Kidney (tissue), 14 donors: Measurements from ENCODE around the gene CD40. TPM values are rescaled to one million over a fixed set of nuclear protein-coding genes. Genes with fewer than 3 reads are reported as not detected.
"Not testable (repeated sequence)": the region's sequence is repeated elsewhere in the genome, so short reads cannot be mapped to it uniquely, and the experiment has no call there.

Experiments used
- DNase-seq, 5 donors: peaks; one replicate each; pipeline ENCODE4 v3.0.0-alpha.2; 2013 to 2020
- FAIRE-seq: peaks from 2 replicates; lab custom pipeline; 2012; peaks lifted over from hg19 to GRCh38; lab: Jason Lieb, UNC
- H3K27ac ChIP-seq, 2 donors: one replicate each; pipeline ENCODE4 v1.7.0; 2013; ENCODE audit warnings: low read depth in 2 of 2, low read length in 2 of 2, inconsistent platforms in 1 of 2
- H3K27me3 ChIP-seq: one replicate; pipeline ENCODE4 v1.7.1; 2013; ENCODE audit warnings: low read length, inconsistent platforms; ENCODE audit not compliant: control insufficient read depth, insufficient read depth
- H3K36me3 ChIP-seq, 3 donors: one replicate each; pipeline versions ENCODE4 v1.7.0 to v1.7.1; 2013; ENCODE audit warnings: low read length in 3 of 3, control low read depth in 1 of 3, inconsistent platforms in 1 of 3; ENCODE audit not compliant: insufficient read depth in 3 of 3, control insufficient read depth in 2 of 3
- H3K4me1 ChIP-seq, 3 donors: one replicate each; pipeline versions ENCODE4 v1.7.0 to v1.7.1; 2013; ENCODE audit warnings: low read length in 3 of 3, inconsistent platforms in 1 of 3, low read depth in 1 of 3; ENCODE audit not compliant: control insufficient read depth in 2 of 3, insufficient read depth in 2 of 3
- H3K4me3 ChIP-seq, 3 donors: one replicate each; pipeline versions ENCODE4 v1.7.0 to v1.8.1; 2013; ENCODE audit warnings: low read length in 3 of 3, control low read depth in 1 of 3, inconsistent platforms in 1 of 3
- H3K9ac ChIP-seq, 3 donors: one replicate each; pipeline versions ENCODE4 v1.7.0 to v1.7.1; 2013; ENCODE audit warnings: low read length in 3 of 3, control low read depth in 1 of 3, inconsistent platforms in 1 of 3
- H3K9me3 ChIP-seq, 3 donors: one replicate each; pipeline versions ENCODE4 v1.7.0 to v1.7.1; 2013; ENCODE audit warnings: low read length in 3 of 3, control low read depth in 1 of 3, inconsistent platforms in 1 of 3; ENCODE audit not compliant: control insufficient read depth in 2 of 3, insufficient read depth in 1 of 3
- intact Hi-C: fragments of 100-400 bp; cut with DNase I; formaldehyde crosslinking; loops from one replicate; pipeline ENCODE4 v1.11.1; 2022
- polyA plus RNA-seq: library from polyadenylated mRNA; stranded (reverse); fragments of 350-450 nt; fragmentation: Illumina TruSeq; extraction: RNeasy Lipid Tissue Mini Kit (QIAGEN cat#74804); gene quantifications from one replicate; pipeline ENCODE4 v1.2.3, GENCODE V29; 2014; ENCODE audit warnings: low read depth, low replicate concordance; ENCODE audit not compliant: insufficient read depth
- total RNA-seq: library from RNA; stranded (reverse); fragmentation: NEBNext Ultra II Directional; extraction: Animal tissue kit (Norgen Biotek cat#: 25700); gene quantifications from one replicate; pipeline ENCODE4 v1.2.1, GENCODE V29; 2021
- TF ChIP-seq, protein P1 (sequence below): IDR thresholded peaks from 3 replicates; pipeline ENCODE4 v1.5.1; 2012; ENCODE audit warnings: mild to moderate bottlenecking, moderate library complexity, borderline replicate concordance; ENCODE audit not compliant: insufficient read depth; ENCODE audit errors: extremely low read depth
- donor health status: control.
- donor health status: control.
- donor health status: control.
- donor health status: control.
- donor health status: control.
- donor health status: DM: yes; HTN: yes; CAD: no.
- donor health status: Normal renal cell carcinoma (clear cell type).

Gene CD40
- total and polyA plus RNA-seq, 2 donors from 2014 or later, result 15.7 to 25.2 TPM

DNA sequence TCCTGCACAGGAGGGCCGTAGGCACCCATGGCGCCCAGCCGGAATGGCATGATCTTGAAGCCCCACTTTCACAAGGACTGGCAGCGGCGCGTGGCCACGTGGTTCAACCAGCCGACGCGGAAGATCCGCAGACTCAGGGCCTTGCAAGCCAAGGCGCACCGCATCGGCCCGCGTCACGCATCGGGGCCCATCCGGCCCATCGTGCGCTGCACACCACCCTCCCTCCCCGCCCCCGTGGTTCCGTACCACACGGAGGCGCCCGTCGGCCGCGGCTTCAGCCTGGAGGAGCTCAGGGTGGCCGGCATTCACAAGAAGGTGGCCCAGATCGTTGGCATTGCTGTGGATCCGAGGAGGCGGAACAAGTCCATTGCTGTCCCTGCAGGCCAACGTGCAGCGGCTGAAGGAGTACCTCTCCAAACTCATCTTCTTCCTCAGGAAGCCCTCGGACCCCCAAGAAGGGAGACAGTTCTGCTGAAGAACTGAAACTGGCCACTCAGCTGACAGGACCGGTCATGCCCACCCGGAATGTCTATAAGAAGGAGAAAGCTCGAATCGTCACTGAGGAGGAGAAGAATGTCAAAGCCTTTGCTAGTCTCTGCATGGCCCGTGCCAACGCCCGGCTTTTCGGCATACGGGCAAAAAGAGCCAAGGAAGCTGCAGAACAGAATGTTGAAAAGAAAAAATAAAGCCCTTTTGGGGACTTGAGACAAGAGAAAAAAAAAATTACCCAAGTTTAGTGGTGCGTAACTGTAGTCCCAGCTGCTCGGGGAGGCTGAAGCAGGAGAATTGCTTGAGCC lies 18.4 kb upstream of the CD40 start:
- FAIRE-seq, result no peak
- peak in 3 of 5 donors; percentile 18 to 81 (median 38) for DNase-seq
- TF ChIP-seq, protein P1, sequence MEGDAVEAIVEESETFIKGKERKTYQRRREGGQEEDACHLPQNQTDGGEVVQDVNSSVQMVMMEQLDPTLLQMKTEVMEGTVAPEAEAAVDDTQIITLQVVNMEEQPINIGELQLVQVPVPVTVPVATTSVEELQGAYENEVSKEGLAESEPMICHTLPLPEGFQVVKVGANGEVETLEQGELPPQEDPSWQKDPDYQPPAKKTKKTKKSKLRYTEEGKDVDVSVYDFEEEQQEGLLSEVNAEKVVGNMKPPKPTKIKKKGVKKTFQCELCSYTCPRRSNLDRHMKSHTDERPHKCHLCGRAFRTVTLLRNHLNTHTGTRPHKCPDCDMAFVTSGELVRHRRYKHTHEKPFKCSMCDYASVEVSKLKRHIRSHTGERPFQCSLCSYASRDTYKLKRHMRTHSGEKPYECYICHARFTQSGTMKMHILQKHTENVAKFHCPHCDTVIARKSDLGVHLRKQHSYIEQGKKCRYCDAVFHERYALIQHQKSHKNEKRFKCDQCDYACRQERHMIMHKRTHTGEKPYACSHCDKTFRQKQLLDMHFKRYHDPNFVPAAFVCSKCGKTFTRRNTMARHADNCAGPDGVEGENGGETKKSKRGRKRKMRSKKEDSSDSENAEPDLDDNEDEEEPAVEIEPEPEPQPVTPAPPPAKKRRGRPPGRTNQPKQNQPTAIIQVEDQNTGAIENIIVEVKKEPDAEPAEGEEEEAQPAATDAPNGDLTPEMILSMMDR, result no peak
- intact Hi-C loops, result no loop called here
- Histone ChIP-seq H3K36me3 (no peaks in the 10 kb centered on the region), H3K4me3 (peak overlapping the region in 1 of 3 donors; percentile 32), H3K4me1 (no peaks in the 10 kb centered on the region), H3K27ac (no peak overlapping the region), H3K9ac (no peak overlapping the region), H3K27me3 (peaks cover 2% of the 10 kb centered on the region), H3K9me3 (no peaks in the 10 kb centered on the region)

DNA sequence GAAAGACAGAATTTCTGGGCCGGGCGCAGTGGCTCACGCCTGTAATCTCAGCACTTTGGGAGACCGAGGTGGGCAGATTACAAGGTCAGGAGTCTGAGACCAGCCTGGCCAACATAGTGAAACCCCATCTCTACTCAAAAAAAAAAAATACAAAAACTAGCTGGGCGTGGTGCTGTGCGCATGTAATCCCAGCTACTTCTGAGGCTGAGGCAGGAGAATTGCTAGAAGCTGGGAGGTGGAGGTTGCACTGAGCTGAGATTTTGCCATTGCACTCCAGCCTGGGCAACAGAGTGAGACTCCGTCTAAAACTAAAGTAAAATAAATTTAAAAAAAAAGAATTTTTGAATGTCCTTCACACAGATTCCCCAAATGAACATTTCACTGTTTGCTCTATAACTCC lies 17.7 kb upstream of the CD40 start:
- H3K9me3 ChIP-seq, H3K36me3 ChIP-seq, H3K4me1 ChIP-seq, H3K27ac ChIP-seq, H3K27me3 ChIP-seq, H3K4me3 ChIP-seq, FAIRE-seq, DNase-seq, H3K9ac ChIP-seq, intact Hi-C loops: not testable (repeated sequence)

DNA sequence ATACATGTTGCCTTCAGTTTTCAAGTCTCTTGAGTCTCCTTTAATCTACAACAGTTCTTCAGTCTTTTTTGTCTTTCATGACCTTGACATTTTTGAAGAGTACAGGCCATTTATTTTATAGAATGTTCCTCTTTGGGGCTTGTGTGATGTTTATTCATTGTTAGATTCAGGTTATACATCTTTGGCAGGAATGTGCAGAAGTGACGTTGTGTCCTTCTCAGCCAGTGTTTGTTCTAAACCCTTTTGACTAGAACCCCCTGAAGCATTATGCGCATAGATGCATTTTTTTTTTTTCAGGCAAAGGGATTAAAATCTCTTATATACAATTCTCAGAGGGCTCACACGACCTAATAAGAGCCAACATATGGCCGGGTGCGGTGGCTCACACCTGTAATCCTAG lies 17.1 kb upstream of the CD40 start:
- TF ChIP-seq, protein P1, result no peak
- FAIRE-seq (no peak), DNase-seq (no peak)
- no peaks in the 10 kb centered on the region for H3K9me3 ChIP-seq
- H3K27me3 ChIP-seq, result peaks cover 2% of the 10 kb centered on the region
- H3K36me3 ChIP-seq, result no peaks in the 10 kb centered on the region
- intact Hi-C loops, result no loop called here
- H3K9ac ChIP-seq, result no peak overlapping the region
- no peaks in the 10 kb centered on the region for H3K4me1 ChIP-seq
- no peak overlapping the region for H3K4me3 ChIP-seq
- no peak overlapping the region for H3K27ac ChIP-seq

DNA sequence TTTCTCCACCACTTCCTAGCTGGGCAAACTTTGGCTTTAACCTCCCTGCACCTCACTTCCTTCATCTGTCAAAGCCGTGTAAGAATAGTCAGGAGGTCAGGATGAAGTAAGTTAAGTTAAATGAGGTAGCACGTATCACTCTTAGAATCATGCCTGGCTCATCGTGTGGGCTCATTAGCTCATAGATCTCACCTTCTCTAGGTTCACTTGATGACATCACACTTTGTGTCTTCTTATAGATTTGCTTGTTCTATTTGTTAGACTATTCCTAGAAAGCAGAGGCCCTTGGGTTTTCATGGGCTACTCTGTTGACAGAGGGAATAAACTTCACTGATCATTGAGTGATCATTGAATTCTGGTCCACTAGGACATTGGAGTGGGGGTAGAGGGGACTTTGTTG lies 16.2 kb upstream of the CD40 start:
- FAIRE-seq (no peak), DNase-seq (no peak)
- H3K27me3 ChIP-seq, result peaks cover 2% of the 10 kb centered on the region
- no peaks in the 10 kb centered on the region for H3K36me3 ChIP-seq
- TF ChIP-seq, protein P1, result no peak
- no peaks in the 10 kb centered on the region for H3K4me1 ChIP-seq
- H3K9ac ChIP-seq, result no peak overlapping the region
- no peak overlapping the region for H3K4me3 ChIP-seq
- H3K27ac ChIP-seq, result no peak overlapping the region
- intact Hi-C loops, result no loop called here
- no peaks in the 10 kb centered on the region for H3K9me3 ChIP-seq
